Measurements from ENCODE around the gene TFRC.

DNA sequence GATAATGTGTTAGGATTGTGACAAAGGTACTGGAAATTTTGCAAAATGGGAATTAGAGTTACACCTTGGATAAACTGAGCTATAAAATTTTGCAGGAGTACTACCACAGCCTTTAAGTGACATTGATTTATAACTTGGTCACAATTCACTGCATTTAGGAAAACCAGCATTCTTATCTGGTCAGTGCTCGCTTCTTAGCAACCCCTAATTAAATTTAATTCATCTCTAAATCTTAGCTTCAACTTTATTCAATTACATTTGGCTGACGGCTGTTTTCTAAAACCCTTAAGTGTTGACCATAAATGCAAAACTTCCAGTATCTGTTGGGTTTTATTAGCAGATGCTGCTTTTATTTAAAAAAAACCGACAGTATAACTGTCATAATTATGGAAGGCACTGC lies 31.3 kb downstream of the TFRC start:
- TF ChIP-seq EZH2 (IDR thresholded peaks at IDR 0.05; ENCODE audit: borderline replicate concordance, low read length): no peak
- TF ChIP-seq, protein P1, sequence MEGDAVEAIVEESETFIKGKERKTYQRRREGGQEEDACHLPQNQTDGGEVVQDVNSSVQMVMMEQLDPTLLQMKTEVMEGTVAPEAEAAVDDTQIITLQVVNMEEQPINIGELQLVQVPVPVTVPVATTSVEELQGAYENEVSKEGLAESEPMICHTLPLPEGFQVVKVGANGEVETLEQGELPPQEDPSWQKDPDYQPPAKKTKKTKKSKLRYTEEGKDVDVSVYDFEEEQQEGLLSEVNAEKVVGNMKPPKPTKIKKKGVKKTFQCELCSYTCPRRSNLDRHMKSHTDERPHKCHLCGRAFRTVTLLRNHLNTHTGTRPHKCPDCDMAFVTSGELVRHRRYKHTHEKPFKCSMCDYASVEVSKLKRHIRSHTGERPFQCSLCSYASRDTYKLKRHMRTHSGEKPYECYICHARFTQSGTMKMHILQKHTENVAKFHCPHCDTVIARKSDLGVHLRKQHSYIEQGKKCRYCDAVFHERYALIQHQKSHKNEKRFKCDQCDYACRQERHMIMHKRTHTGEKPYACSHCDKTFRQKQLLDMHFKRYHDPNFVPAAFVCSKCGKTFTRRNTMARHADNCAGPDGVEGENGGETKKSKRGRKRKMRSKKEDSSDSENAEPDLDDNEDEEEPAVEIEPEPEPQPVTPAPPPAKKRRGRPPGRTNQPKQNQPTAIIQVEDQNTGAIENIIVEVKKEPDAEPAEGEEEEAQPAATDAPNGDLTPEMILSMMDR (conservative IDR thresholded peaks at IDR 0.05 in 1 of 2, IDR thresholded peaks at IDR 0.05 in 1 of 2; ENCODE audit: extremely low read depth in 1 of 2, insufficient read depth in 1 of 2, low read depth in 1 of 2, low read length in 2 of 2): no peak
